Upper lobe of left lung (tissue), 6 donors: ENCODE data around the gene ERAL1. TPM values are rescaled to one million over a fixed set of nuclear protein-coding genes. Genes with fewer than 3 reads are reported as not detected.

Source experiments
- ATAC-seq, 2 donors: fragments of 200-7000 bp; cut with Tn5 transposase; one replicate each; pipeline ENCODE4 v1.9.1; 2022; ENCODE audit warnings: mild to moderate bottlenecking in 2 of 2, moderate library complexity in 2 of 2; ENCODE audit not compliant: low FRiP score in 2 of 2
- DNase-seq, 2 donors: peaks; one replicate each; pipeline ENCODE4 v3.0.0-alpha.2; 2019 to 2020
- H3K27ac ChIP-seq, 4 donors: fragments of 200-600 bp; sonication (generic); one replicate each; pipeline ENCODE4 v1.5.1; 2016 to 2019
- H3K27me3 ChIP-seq, 4 donors: fragments of 200-600 bp; sonication (generic); one replicate each; pipeline ENCODE4 v1.5.1; 2017 to 2019
- H3K36me3 ChIP-seq, 4 donors: fragments of 200-600 bp; sonication (generic); one replicate each; pipeline ENCODE4 v1.5.1; 2016 to 2019
- H3K4me1 ChIP-seq, 4 donors: fragments of 200-600 bp; sonication (generic); one replicate each; pipeline ENCODE4 v1.5.1; 2018 to 2019
- H3K4me3 ChIP-seq, 4 donors: fragments of 200-600 bp; sonication (generic); one replicate each; pipeline ENCODE4 v1.5.1; 2017 to 2019; ENCODE audit warnings: mild to moderate bottlenecking in 2 of 4, moderate library complexity in 1 of 4
- H3K9me3 ChIP-seq, 4 donors: fragments of 200-600 bp; sonication (generic); one replicate each; pipeline ENCODE4 v1.5.1; 2018 to 2019
- CTCF ChIP-seq, 6 experiments: fragments of 450-650 bp in 4 of 6; fragments of 200-600 bp in 2 of 6; sonication (generic) in 2 of 6; IDR thresholded peaks; one replicate each; pipeline ENCODE4 v1.5.1; 2016 to 2019; ENCODE audit warnings: antibody characterized with exemption in 6 of 6
- EP300 ChIP-seq, 4 donors: sonication (generic); formaldehyde crosslinking; IDR thresholded peaks; one replicate each; pipeline ENCODE4 v1.5.1; 2017; ENCODE audit warnings: antibody characterized with exemption in 4 of 4, control low read depth in 2 of 4
- POLR2A ChIP-seq, 4 donors: fragments of 450-650 bp; IDR thresholded peaks; one replicate each; pipeline ENCODE4 v1.5.1; 2016 to 2017; ENCODE audit warnings: antibody characterized with exemption in 4 of 4, mild to moderate bottlenecking in 2 of 4
- POLR2AphosphoS5 ChIP-seq, 2 donors: sonication (generic); formaldehyde crosslinking; IDR thresholded peaks; one replicate each; pipeline ENCODE4 v1.5.1; 2017; ENCODE audit warnings: antibody characterized with exemption in 2 of 2
- WGBS, 2 donors: methylation state at CpG; one replicate each; pipeline ENCODE4 v1.1.5; 2017 to 2018; 5-methylcytosine and 5-hydroxymethylcytosine counted together
- total RNA-seq, 6 donors: library from RNA; depleted of rRNA in 4 of 6; stranded (reverse); fragments of >200 nt in 4 of 6; gene quantifications; one replicate each; pipeline versions ENCODE4 v1.1.0 to v1.2.1, GENCODE V29; 2016 to 2021
- donor health status: DM: no; HTN: no; CAD: no; lungs with moderate emphysema.
- donor health status: DM: no; HTN: yes; CAD: no; lungs with severe emphysema.

Gene ERAL1
- total RNA-seq, 6 donors from 2014 or later = 22.4 to 41.3 (median 27.7) TPM

- peak overlapping the region; percentile 62 to 84 (median 71) for H3K27ac ChIP-seq
- WGBS, 2 donors = 15 to 16% methylated on average over 5 of the region's 5 CpGs
- H3K4me1 ChIP-seq = peaks cover 8 to 15% (median 10%) of the 10 kb centered on the region in 4 donors
- no peak for TF ChIP-seq POLR2A (IDR thresholded peaks at IDR 0.05)
- ATAC-seq = no peak
- no peaks in the 10 kb centered on the region for H3K9me3 ChIP-seq
- peak overlapping the region; percentile 55 to 79 (median 66) for H3K4me3 ChIP-seq
- peaks cover 11 to 41% (median 31%) of the 10 kb centered on the region in 4 donors for H3K36me3 ChIP-seq
- DNase-seq = no peak
- H3K27me3 ChIP-seq = no peaks in the 10 kb centered on the region
Measured at GRCh38 chr17:28855336-28855679, 492 bp downstream of the ERAL1 start.

- DNase-seq (no peak), ATAC-seq (no peak)
- peaks cover 8 to 15% (median 10%) of the 10 kb centered on the region in 4 donors for H3K4me1 ChIP-seq
- H3K36me3 ChIP-seq = peaks cover 17 to 48% (median 39%) of the 10 kb centered on the region in 4 donors
- WGBS, 2 donors = 92 to 96% methylated on average over 5 of the region's 5 CpGs
- TF ChIP-seq POLR2A (IDR thresholded peaks at IDR 0.05) = no peak
- no peak for TF ChIP-seq EP300 (IDR thresholded peaks at IDR 0.05)
- no peak for TF ChIP-seq CTCF (IDR thresholded peaks at IDR 0.05)
- no peak for TF ChIP-seq POLR2AphosphoS5 (IDR thresholded peaks at IDR 0.05)
- H3K27ac ChIP-seq = no peak overlapping the region
- H3K4me3 ChIP-seq = no peak overlapping the region
- H3K27me3 ChIP-seq = no peaks in the 10 kb centered on the region
- no peaks in the 10 kb centered on the region for H3K9me3 ChIP-seq
Measured at GRCh38 chr17:28856028-28856574, 1.3 kb downstream of the ERAL1 start.

- TF ChIP-seq CTCF (IDR thresholded peaks at IDR 0.05) = no peak
- TF ChIP-seq POLR2AphosphoS5 (IDR thresholded peaks at IDR 0.05) = no peak
- no peak for TF ChIP-seq EP300 (IDR thresholded peaks at IDR 0.05)
- no peak for TF ChIP-seq POLR2A (IDR thresholded peaks at IDR 0.05)
- ATAC-seq (no peak), DNase-seq (no peak)
- Histone ChIP-seq H3K36me3 (peaks cover 17 to 54% (median 41%) of the 10 kb centered on the region in 4 donors), H3K27me3 (no peaks in the 10 kb centered on the region), H3K4me3 (no peak overlapping the region), H3K4me1 (peaks cover 8 to 15% (median 10%) of the 10 kb centered on the region in 4 donors), H3K9me3 (no peaks in the 10 kb centered on the region), H3K27ac (no peak overlapping the region)
- WGBS, 2 donors = 90 to 100% methylated on average over 3 of the region's 3 CpGs
Measured at GRCh38 chr17:28857905-28858800, 3.3 kb downstream of the ERAL1 start.

- H3K27me3 ChIP-seq = no peaks in the 10 kb centered on the region
- TF ChIP-seq EP300 (IDR thresholded peaks at IDR 0.05) (no peak), CTCF (IDR thresholded peaks at IDR 0.05) (no peak), POLR2A (IDR thresholded peaks at IDR 0.05) (no peak), POLR2AphosphoS5 (IDR thresholded peaks at IDR 0.05) (no peak)
- no peak overlapping the region for H3K27ac ChIP-seq
- H3K4me3 ChIP-seq = no peak overlapping the region
- WGBS, 2 donors = 38% methylated on average over 2 of the region's 2 CpGs; no CpG with 5 or more reads in 1 of the 2 donors
- DNase-seq (no peak), ATAC-seq (no peak)
- H3K36me3 ChIP-seq = peaks cover 17 to 54% (median 41%) of the 10 kb centered on the region in 4 donors
- H3K9me3 ChIP-seq = no peaks in the 10 kb centered on the region
- H3K4me1 ChIP-seq = peaks cover 8 to 15% (median 10%) of the 10 kb centered on the region in 4 donors
Measured at GRCh38 chr17:28858801-28859355, 4.1 kb downstream of the ERAL1 start.

- peaks cover 4 to 10% (median 5%) of the 10 kb centered on the region in 4 donors for H3K4me1 ChIP-seq
- TF ChIP-seq POLR2AphosphoS5 (IDR thresholded peaks at IDR 0.05) = no peak
- no peak for TF ChIP-seq CTCF (IDR thresholded peaks at IDR 0.05)
- no peak for TF ChIP-seq EP300 (IDR thresholded peaks at IDR 0.05)
- TF ChIP-seq POLR2A (IDR thresholded peaks at IDR 0.05) = no peak
- WGBS, 2 donors = 100% methylated on average over 1 to 4 of the region's 4 CpGs
- H3K4me3 ChIP-seq = no peak overlapping the region
- DNase-seq = no peak
- ATAC-seq = no peak
- H3K36me3 ChIP-seq = peaks cover 17 to 54% (median 41%) of the 10 kb centered on the region in 4 donors
- H3K27me3 ChIP-seq = no peaks in the 10 kb centered on the region
- H3K9me3 ChIP-seq = no peaks in the 10 kb centered on the region
- no peak overlapping the region for H3K27ac ChIP-seq
Measured at GRCh38 chr17:28860363-28860808, 5.6 kb downstream of the ERAL1 start.
